ENCODE data around the gene AK2.
"Not testable (repeated sequence)": the region's sequence is repeated elsewhere in the genome, so short reads cannot be mapped to it uniquely, and the experiment has no call there.

AK2 gene

GRCh38 chr1:32998997-32999396, 37.7 kb downstream of the AK2 start:
- DNase-seq (ENCODE audit: low read depth), result no peak

DNA sequence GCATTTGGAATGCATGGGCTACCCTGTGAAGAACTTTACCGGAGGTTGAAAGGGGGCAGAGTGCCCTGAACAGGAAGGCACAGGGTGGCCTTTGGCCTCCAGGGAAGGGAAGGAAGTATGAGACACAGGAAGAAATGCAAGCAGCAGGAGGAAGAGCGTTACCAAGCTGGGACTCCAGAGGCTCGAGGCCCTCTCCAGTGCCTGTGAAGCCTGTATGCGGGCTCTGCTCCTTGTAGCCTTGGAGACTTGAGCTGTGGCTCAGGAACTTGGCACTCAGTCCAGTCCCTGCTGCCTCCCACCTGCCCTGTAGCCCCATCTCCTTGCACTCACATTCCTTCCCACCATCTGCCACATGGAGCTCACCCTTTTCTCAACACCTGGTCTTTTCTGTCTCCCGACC, 38.6 kb downstream of the AK2 start:
- peak; percentile 67 for DNase-seq (ENCODE audit: low read depth)

- peak; percentile 90 for DNase-seq (ENCODE audit: low read depth)
Measured at GRCh38 chr1:32997381-32997891, 39.2 kb downstream of the AK2 start.

DNA sequence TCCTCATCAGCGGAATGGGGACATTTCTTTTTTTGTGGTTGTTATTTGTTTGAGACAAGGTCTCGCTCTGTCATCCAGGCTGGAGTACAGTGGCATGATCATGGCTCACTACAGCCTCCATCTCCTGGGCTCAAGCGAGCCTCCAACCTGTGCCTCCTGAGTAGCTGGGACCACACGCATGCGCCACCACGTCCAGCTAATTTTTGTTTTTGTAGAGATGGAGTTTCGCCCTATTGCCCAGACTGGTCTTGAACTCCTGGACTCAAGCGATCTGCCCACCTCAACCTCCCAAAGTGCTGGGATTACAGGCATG, 43.4 kb downstream of the AK2 start:
- DNase-seq (ENCODE audit: low read depth), result not testable (repeated sequence)

DNA sequence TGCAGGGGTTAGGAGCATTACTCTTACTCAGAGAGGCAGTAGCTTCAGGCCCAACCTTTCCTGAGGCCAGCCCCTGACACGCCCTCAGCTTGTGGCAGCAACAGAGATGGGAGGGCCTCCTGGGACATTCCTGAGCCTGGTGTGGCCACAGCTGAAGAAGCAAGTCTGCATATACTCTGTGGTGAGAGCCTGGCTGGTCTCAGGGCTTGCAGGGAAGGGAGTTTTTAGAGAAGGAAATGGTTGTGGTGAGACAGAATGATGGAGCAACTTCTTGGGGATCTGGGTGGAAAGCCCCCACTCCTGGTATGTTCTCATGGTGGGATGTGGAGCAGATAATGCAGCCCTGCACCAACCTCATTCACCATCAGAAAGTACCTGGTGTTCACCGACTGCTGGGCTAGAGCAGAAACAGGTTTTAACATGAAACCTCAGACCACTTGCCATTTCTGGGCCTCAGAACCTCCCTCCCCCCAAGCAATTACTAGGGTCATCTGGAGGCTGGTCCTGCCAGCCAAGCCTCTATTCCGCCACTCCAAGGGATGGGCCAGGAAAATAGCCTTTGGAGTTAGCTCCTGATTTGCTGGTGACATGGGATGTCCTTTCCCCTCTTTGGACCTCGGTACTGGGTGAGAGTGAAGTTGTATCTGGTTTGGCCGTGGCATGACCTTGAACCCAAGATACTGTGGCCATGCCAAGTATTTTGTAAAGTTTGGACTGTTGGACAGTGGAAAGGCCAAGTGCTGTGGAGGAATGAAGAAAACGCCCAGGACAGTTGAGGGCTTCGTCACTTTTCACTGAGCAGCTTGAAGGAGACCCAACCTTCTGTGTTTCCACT, 44.0 kb downstream of the AK2 start:
- peak; percentile 93 for DNase-seq (ENCODE audit: low read depth)

GRCh38 chr1:32991819-32992488, 44.7 kb downstream of the AK2 start:
- no peak for DNase-seq (ENCODE audit: low read depth)

GRCh38 chr1:32991386-32991785, 45.3 kb downstream of the AK2 start:
- no peak for DNase-seq (ENCODE audit: low read depth)

DNA sequence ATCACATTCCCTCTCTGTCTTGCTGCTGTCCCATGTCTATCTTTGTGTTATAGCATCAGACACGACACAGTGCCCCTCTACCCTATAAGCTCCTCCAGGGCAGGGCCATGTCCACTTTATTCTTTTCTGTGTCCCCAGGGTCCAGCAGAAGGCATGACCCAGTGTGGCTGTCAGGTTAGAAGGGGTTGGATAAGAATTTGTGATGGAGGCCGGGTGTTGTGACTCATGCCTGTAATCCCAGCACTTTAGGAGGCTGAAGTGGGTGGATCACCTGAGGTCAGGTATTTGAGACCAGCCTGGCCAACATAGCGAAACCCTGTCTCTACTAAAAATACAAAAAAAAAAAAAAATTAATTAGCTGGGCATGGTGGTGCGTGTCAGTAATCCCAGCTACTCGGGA, 45.8 kb downstream of the AK2 start:
- DNase-seq (ENCODE audit: low read depth), result no peak

- DNase-seq (ENCODE audit: low read depth), result peak; percentile 94
Measured at GRCh38 chr1:32989160-32990050, 47.3 kb downstream of the AK2 start.

GRCh38 chr1:32988665-32989064, 48.0 kb downstream of the AK2 start:
- DNase-seq (ENCODE audit: low read depth), result peak; percentile 77

GRCh38 chr1:32985226-32985625, 51.5 kb downstream of the AK2 start:
- DNase-seq (ENCODE audit: low read depth), result no peak

DNA sequence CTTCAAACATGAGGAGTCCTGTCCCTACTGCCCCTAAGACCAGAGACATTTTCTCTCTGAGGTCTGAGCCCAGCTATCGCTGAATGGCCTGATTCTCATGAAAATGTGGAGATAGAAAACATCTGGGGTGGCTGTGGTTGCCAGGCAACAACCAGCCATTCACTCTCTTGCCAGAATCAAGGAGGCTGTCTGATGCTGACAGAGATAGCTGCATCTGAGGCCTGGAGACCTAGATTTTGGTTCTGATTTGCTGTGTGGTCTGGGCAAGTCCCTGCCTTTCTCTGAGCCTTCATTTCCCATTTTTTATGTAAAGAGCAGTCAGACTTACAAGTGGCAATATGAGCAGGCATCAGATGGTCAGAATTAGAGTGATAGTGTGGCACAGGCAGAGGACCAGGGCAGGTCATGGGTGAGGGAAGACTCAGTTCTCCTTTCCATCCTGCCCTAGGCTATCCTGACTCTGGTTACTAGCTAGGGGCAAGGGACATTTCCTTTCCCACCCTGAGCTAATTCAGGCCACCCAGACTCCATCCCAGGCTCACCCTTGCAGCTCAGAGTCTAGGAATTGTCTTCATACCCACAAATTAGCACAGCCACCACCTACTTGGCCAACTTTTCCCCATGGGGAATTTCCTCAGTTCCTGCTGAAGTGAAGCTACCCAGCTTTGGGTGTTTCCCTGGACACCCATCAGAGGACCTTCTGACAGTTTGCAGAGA, 52.1 kb downstream of the AK2 start:
- DNase-seq (ENCODE audit: low read depth), result no peak

DNA sequence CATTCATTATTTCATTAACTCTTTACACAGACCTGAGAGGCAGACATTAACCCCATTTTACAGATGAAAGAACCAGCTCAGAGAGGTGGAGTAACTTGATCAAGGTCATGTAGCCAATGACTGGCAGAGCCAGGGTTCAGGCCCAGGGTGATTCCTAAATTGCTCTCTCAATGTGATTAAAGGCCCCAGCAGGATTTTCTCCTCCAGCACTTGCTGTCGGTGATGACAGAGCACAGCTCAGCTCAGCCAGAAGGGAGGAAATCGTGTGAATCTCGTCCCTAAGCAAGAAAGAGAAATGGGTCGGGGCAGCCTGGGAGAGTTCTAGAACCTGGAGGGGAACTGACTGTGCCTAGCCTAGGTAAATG, 52.6 kb downstream of the AK2 start:
- no peak for DNase-seq (ENCODE audit: low read depth)

GRCh38 chr1:32983020-32983419, 53.7 kb downstream of the AK2 start:
- DNase-seq (ENCODE audit: low read depth), result no peak

GRCh38 chr1:32981003-32981901, 55.4 kb downstream of the AK2 start:
- DNase-seq (ENCODE audit: low read depth), result peak; percentile 95

DNA sequence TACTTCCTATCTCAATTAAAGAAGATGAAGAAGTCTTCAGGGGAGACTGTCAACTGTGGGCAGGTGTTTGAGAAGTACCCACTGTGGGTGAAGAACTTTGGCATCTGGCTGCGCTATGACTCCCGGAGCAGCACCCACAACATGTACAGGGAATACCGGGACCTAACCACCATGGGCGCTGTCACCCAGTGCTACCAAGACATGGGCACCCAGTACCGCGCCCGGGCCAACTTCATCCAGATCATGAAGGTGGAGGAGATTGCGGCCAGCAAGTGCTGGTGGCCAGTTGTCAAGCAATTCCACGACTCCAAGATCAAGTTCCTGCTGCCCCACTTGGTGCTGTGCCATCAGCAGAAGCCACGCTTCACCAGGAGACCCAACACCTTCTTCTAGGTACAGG, 56.6 kb downstream of the AK2 start:
- no peak for DNase-seq (ENCODE audit: low read depth)

DNA sequence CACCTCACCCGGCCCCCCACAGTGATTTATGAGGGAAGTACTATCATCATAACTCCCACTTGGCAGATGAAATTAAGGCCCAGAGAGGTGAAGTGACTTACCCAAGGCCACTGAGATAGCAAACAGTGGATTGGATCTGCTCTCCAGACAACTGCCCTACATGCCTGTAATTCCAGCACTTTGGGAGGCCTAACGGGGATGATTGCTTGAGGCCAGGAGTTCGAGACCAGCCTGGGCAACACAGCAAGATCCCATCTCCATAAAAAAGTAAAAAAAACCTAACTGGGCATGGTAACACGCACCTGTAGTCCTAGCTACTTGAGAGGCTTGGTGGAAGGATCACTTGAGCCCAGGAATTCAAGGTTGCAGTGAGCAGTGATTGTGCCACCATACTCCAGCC, 57.8 kb downstream of the AK2 start:
- DNase-seq (ENCODE audit: low read depth), result no peak

- no peak for DNase-seq (ENCODE audit: low read depth)
Measured at GRCh38 chr1:32977546-32978087, 59.1 kb downstream of the AK2 start.

GRCh38 chr1:32975055-32975454, 61.6 kb downstream of the AK2 start:
- not testable (repeated sequence) for DNase-seq (ENCODE audit: low read depth)

DNA sequence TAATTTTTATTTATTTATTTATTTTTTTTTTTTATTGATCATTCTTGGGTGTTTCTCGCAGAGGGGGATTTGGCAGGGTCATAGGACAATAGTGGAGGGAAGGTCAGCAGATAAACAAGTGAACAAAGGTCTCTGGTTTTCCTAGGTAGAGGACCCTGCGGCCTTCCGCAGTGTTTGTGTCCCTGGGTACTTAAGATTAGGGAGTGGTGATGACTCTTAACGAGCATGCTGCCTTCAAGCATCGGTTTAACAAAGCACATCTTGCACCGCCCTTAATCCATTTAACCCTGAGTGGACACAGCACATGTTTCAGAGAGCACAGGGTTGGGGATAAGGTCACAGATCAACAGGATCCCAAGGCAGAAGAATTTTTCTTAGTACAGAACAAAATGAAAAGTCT, 63.2 kb downstream of the AK2 start:
- DNase-seq (ENCODE audit: low read depth), result not testable (repeated sequence)

All from ELR (cell line).